ENCODE data around the gene LINC00237. TPM values are rescaled to one million over a fixed set of nuclear protein-coding genes. Genes with fewer than 3 reads are reported as not detected.

LINC00237 gene
- total and polyA plus RNA-seq, 11 donors = not detected

DNA sequence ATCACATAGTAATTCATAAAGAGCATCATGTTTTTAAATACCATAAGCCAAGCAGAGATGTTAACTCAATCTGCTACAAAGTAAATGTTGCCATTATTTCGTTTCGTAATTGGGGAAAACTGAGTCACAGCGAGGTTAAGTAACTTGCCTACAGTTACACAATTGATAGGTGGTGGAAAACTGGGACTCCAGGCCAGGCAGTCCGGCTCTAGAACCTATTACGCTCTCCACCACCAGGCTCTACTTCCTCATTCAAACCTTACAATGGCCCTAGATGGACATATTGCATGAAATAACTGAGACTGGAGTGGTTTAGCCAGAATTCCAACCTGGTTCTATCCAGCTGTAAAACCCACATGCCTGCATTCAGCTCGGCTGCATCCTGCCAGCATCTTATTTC is 58.2 kb downstream of the LINC00237 start:
- Histone ChIP-seq H3K27ac (no peak overlapping the region), H3K27me3 (peaks cover 0 to 36% (median 12%) of the 10 kb centered on the region in 9 donors), H3K9me3 (no peaks in the 10 kb centered on the region), H3K4me3 (no peak overlapping the region), H3K36me3 (no peaks in the 10 kb centered on the region), H3K4me1 (no peaks in the 10 kb centered on the region)
- DNase-seq = no peak
- intact Hi-C loops (cut with DNase I) = no loop called here
- ATAC-seq = no peak
- WGBS, 4 donors = 80 to 85% (median 83%) methylated on average over 6 of the region's 6 CpGs
- TF ChIP-seq, protein P1, sequence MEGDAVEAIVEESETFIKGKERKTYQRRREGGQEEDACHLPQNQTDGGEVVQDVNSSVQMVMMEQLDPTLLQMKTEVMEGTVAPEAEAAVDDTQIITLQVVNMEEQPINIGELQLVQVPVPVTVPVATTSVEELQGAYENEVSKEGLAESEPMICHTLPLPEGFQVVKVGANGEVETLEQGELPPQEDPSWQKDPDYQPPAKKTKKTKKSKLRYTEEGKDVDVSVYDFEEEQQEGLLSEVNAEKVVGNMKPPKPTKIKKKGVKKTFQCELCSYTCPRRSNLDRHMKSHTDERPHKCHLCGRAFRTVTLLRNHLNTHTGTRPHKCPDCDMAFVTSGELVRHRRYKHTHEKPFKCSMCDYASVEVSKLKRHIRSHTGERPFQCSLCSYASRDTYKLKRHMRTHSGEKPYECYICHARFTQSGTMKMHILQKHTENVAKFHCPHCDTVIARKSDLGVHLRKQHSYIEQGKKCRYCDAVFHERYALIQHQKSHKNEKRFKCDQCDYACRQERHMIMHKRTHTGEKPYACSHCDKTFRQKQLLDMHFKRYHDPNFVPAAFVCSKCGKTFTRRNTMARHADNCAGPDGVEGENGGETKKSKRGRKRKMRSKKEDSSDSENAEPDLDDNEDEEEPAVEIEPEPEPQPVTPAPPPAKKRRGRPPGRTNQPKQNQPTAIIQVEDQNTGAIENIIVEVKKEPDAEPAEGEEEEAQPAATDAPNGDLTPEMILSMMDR (IDR thresholded peaks at IDR 0.05) = no peak

DNA sequence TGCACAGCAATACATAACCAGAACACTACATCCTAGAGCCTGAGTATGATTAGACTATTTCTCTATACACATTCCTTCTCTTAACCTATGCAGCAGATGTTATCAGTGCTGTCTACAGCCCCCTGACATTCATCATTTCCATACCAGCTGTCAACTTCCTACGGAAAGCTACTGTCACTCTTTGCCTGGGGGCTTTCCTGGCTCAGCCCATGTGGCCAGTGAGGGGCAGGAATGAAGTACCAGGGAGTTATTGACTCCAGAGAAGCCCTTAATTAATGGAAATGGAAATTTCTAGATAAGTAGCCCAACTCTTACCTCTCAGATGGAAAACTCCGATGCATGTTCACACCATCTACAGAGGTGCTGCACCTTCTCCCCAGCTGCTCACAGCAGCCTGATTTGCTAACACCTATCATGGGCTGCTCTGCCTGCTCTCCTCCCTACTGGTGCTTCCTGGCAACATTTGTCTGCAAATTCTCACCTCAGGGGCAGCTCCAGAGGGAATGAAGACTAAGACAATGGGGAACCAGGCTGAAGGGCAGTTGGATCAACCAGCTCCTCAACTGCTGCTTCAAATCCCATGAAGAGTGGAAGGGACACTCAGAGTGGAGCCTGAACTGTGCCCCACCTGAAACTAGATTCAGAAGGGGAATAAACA is 59.6 kb downstream of the LINC00237 start:
- ATAC-seq (no peak), DNase-seq (no peak)
- TF ChIP-seq, protein P1 (IDR thresholded peaks at IDR 0.05) = no peak
- no peak for TF ChIP-seq POLR2A (IDR thresholded peaks at IDR 0.05)
- Histone ChIP-seq H3K9me3 (peaks cover 0 to 3% (median 0%) of the 10 kb centered on the region in 12 donors), H3K27ac (no peak overlapping the region), H3K27me3 (peaks cover 0 to 36% (median 11%) of the 10 kb centered on the region in 9 donors), H3K4me1 (no peaks in the 10 kb centered on the region), H3K4me3 (no peak overlapping the region), H3K36me3 (no peaks in the 10 kb centered on the region)
- 0 to 13% (median 4%) methylated on average over 2 of the region's 2 CpGs for WGBS, 4 donors
- intact Hi-C loops (cut with DNase I) = no loop called here

Other genes starting within 250 kb of the LINC00237 start
- gene KIZ, start 19.7 kb upstream of the LINC00237 start, total RNA-seq = 10 to 100 TPM; 15.2 to 31.2 (median 25.2) TPM
- gene KIZ, start 19.7 kb upstream of the LINC00237 start, polyA plus RNA-seq = 10 to 100 TPM in 1 of 2 donors, 1 to 10 TPM in 1; 8.8 to 19.4 TPM
- gene XRN2, start 197.0 kb upstream of the LINC00237 start, total RNA-seq = 10 to 100 TPM; 30.9 to 48.3 (median 33.2) TPM
- gene XRN2, start 197.0 kb upstream of the LINC00237 start, polyA plus RNA-seq = 10 to 100 TPM in 1 of 2 donors, 1 to 10 TPM in 1; 6.2 to 35.2 TPM